Neural cell (in vitro differentiated cells): ENCODE results near the gene ZNF311. TPM values are rescaled to one million over a fixed set of nuclear protein-coding genes. Genes with fewer than 3 reads are reported as not detected.

Source experiments
- H2AFZ ChIP-seq: fragments of 200-600, 300-800 bp; sonication (generic), shearing (Covaris generic); 2 replicates; pipeline ENCODE4 v1.6.0; 2014; ENCODE audit warnings: low read depth, mild to moderate bottlenecking, antibody characterized with exemption, low read length, moderate library complexity
- H3F3A ChIP-seq: fragments of 200-600 bp; shearing (Covaris generic); 2 replicates; pipeline ENCODE4 v1.6.1; 2016; ENCODE audit warnings: mild to moderate bottlenecking, moderate library complexity, mixed read lengths, antibody characterized with exemption, low read length; ENCODE audit not compliant: insufficient read depth, poor library complexity, severe bottlenecking
- H3K27ac ChIP-seq: fragments of 200-600, 300-800 bp; sonication (generic), shearing (Covaris generic); 2 replicates; pipeline ENCODE4 v1.5.1; 2014; ENCODE audit warnings: mild to moderate bottlenecking, low read length, moderate library complexity
- H3K27me3 ChIP-seq: fragments of 300-800, 200-600 bp; sonication (generic), shearing (Covaris generic); 2 replicates; pipeline ENCODE4 v1.6.0; 2014; ENCODE audit warnings: mild to moderate bottlenecking, low read depth, low read length, moderate library complexity; ENCODE audit not compliant: insufficient read depth
- H3K36me3 ChIP-seq: fragments of 300-800, 200-600 bp; sonication (generic), shearing (Covaris generic); 2 replicates; pipeline ENCODE4 v1.5.1; 2014; ENCODE audit warnings: mild to moderate bottlenecking, antibody characterized with exemption, low read length, moderate library complexity; ENCODE audit not compliant: insufficient read depth
- H3K4me2 ChIP-seq: fragments of 300-800, 200-600 bp; sonication (generic), shearing (Covaris generic); 2 replicates; pipeline ENCODE4 v1.6.0; 2014; ENCODE audit warnings: mild to moderate bottlenecking, low read length
- H3K4me3 ChIP-seq: fragments of 300-800, 200-600 bp; sonication (generic), shearing (Covaris generic); 2 replicates; pipeline ENCODE4 v1.5.1; 2014; ENCODE audit warnings: mild to moderate bottlenecking, low read length, moderate library complexity
- H3K79me2 ChIP-seq: fragments of 200-600 bp; shearing (Covaris generic); replicated peaks from 2 replicates; pipeline ENCODE4 v1.6.0; 2014; ENCODE audit warnings: mild to moderate bottlenecking, low read length, moderate library complexity; ENCODE audit not compliant: insufficient read depth
- H3K9ac ChIP-seq: fragments of 300-800, 200-600 bp; sonication (generic), shearing (Covaris generic); 2 replicates; pipeline ENCODE4 v1.6.1; 2016; ENCODE audit warnings: mild to moderate bottlenecking, low read length, mixed read lengths
- H3K9me2 ChIP-seq: fragments of 200-600 bp; shearing (Covaris generic); 2 replicates; pipeline ENCODE4 v1.6.1; 2016; ENCODE audit warnings: mild to moderate bottlenecking, low read length, mixed read lengths; ENCODE audit not compliant: insufficient read depth
- H3K9me3 ChIP-seq: fragments of 200-600, 300-800 bp; sonication (generic), shearing (Covaris generic); 2 replicates; pipeline ENCODE4 v1.6.1; 2016; ENCODE audit warnings: mild to moderate bottlenecking, mixed run types, low read length, moderate library complexity, mixed read lengths
- H4K20me1 ChIP-seq: fragments of 200-600 bp; shearing (Covaris generic); 2 replicates; pipeline ENCODE4 v1.6.1; 2016; ENCODE audit warnings: mild to moderate bottlenecking, mixed run types; ENCODE audit not compliant: insufficient read depth
- CTCF ChIP-seq: fragments of 450-650 bp; IDR thresholded peaks from 2 replicates; pipeline ENCODE4 v1.5.1; 2014; ENCODE audit warnings: antibody characterized with exemption, mild to moderate bottlenecking, moderate library complexity; ENCODE audit not compliant: poor library complexity, severe bottlenecking
- EP300 ChIP-seq: fragments of 450-650 bp; conservative IDR thresholded peaks from 2 replicates; pipeline ENCODE4 v1.6.1; 2014; ENCODE audit warnings: antibody characterized with exemption, mild to moderate bottlenecking, moderate library complexity; ENCODE audit not compliant: poor library complexity, severe bottlenecking
- EZH2 ChIP-seq: fragments of 200-600, 300-800 bp; shearing (Covaris generic), sonication (generic); IDR thresholded peaks from 2 replicates; pipeline ENCODE4 v1.6.1; 2014; ENCODE audit warnings: antibody characterized with exemption, low read length, borderline replicate concordance, mild to moderate bottlenecking; ENCODE audit not compliant: insufficient read depth, poor library complexity, severe bottlenecking
- MXI1 ChIP-seq: fragments of 450-650 bp; conservative IDR thresholded peaks from 2 replicates; pipeline ENCODE4 v1.6.1; 2014; ENCODE audit warnings: antibody characterized with exemption, mild to moderate bottlenecking; ENCODE audit not compliant: poor library complexity, severe bottlenecking
- POLR2AphosphoS5 ChIP-seq: IDR thresholded peaks from 2 replicates; pipeline ENCODE4 v1.6.1; 2012
- RAD21 ChIP-seq: fragments of 450-650 bp; conservative IDR thresholded peaks from 2 replicates; pipeline ENCODE4 v1.6.1; 2014; ENCODE audit warnings: antibody characterized with exemption, mild to moderate bottlenecking, moderate library complexity
- REST ChIP-seq: IDR thresholded peaks from 2 replicates; pipeline ENCODE4 v1.6.1; 2012; ENCODE audit warnings: borderline replicate concordance
- SMC3 ChIP-seq: fragments of 450-650 bp; conservative IDR thresholded peaks from 2 replicates; pipeline ENCODE4 v1.6.1; 2014; ENCODE audit warnings: antibody characterized with exemption, mild to moderate bottlenecking, moderate library complexity; ENCODE audit not compliant: poor library complexity
- TAF1 ChIP-seq: IDR thresholded peaks from 2 replicates; pipeline ENCODE4 v1.6.1; 2012; ENCODE audit warnings: low read depth
- polyA plus RNA-seq: library from polyadenylated mRNA; depleted of rRNA; stranded (reverse); fragments of >200 nt; gene quantifications from 2 replicates; pipeline ENCODE4 v1.2.3, GENCODE V29; 2014
- small RNA-seq, 3 experiments: library from RNA; depleted of rRNA; stranded (forward); fragments of <200 nt; gene quantifications; one replicate each; pipeline ENCODE3, GENCODE V24; 2012

ZNF311 gene
- polyA plus RNA-seq, 1 donor from 2014 or later = 4.6 TPM

- H3K9me3 ChIP-seq = no peaks in the 10 kb centered on the region
- no peak overlapping the region for H3K27ac ChIP-seq
- H3F3A ChIP-seq = peaks cover 4% of the 10 kb centered on the region
- H2AFZ ChIP-seq = no peak overlapping the region
- H4K20me1 ChIP-seq = no peaks in the 10 kb centered on the region
- H3K36me3 ChIP-seq = no peaks in the 10 kb centered on the region
- no peak overlapping the region for H3K4me3 ChIP-seq
- no peaks in the 10 kb centered on the region for H3K79me2 ChIP-seq
- H3K9me2 ChIP-seq = no peaks in the 10 kb centered on the region
- no peak overlapping the region for H3K9ac ChIP-seq
- TF ChIP-seq POLR2AphosphoS5 (no peak), MXI1 (no peak), TAF1 (no peak), RAD21 (no peak), SMC3 (no peak), CTCF (no peak), EZH2 (no peak), EP300 (no peak), REST (no peak)
- H3K27me3 ChIP-seq = peaks cover 3% of the 10 kb centered on the region
- no peak overlapping the region for H3K4me2 ChIP-seq
These were observed 59.8 kb downstream of the ZNF311 start for GRCh38 chr6:28945349-28945748.

Small RNA genes lying within 50 kb of the gene (small RNA-seq; reads per million reads assigned to genes)
- gene RN7SL471P = 0 to 0.08 (median 0) reads per million in 3 experiments

Other genes with a start within 250 kb of the ZNF311 start
- 75.0 and 79.7 TPM in 2 replicates for gene TRIM27, start 81.3 kb downstream of the ZNF311 start, polyA plus RNA-seq
- gene OR2W1, start 39.9 kb upstream of the ZNF311 start, polyA plus RNA-seq = not detected in 2 replicates
- not detected in 2 replicates for gene OR2B3, start 82.0 kb upstream of the ZNF311 start, polyA plus RNA-seq
- 0.12 TPM in 1 of 2 replicates, not detected in the other for gene OR2J1, start 94.2 kb upstream of the ZNF311 start, polyA plus RNA-seq
- not detected in 2 replicates for gene OR2J3, start 102.7 kb upstream of the ZNF311 start, polyA plus RNA-seq
- not detected in 2 replicates for gene OR2J2, start 165.6 kb upstream of the ZNF311 start, polyA plus RNA-seq